Measurements from ENCODE around the gene UCN.

DNA sequence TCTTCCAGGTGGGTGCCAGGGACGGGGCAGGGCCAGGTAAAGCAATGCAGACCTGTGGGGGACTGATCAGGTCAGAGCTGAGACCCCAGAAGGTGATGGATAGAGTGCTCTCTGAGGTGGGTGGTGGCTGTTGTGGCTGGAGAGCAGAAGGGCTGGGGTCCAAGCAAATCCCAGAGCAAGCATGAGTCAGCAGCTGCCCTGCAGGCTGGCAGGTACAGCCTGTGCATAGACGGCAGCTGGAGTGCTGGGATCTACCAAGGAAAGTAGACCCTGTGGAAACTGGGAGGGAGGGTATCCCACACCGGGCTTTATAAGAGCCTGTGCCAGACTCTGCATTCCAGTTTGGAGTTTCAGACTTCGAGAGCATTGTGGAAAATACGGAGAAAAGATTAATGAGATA lies 25.4 kb downstream of the UCN start:
- TF ChIP-seq, protein P1, sequence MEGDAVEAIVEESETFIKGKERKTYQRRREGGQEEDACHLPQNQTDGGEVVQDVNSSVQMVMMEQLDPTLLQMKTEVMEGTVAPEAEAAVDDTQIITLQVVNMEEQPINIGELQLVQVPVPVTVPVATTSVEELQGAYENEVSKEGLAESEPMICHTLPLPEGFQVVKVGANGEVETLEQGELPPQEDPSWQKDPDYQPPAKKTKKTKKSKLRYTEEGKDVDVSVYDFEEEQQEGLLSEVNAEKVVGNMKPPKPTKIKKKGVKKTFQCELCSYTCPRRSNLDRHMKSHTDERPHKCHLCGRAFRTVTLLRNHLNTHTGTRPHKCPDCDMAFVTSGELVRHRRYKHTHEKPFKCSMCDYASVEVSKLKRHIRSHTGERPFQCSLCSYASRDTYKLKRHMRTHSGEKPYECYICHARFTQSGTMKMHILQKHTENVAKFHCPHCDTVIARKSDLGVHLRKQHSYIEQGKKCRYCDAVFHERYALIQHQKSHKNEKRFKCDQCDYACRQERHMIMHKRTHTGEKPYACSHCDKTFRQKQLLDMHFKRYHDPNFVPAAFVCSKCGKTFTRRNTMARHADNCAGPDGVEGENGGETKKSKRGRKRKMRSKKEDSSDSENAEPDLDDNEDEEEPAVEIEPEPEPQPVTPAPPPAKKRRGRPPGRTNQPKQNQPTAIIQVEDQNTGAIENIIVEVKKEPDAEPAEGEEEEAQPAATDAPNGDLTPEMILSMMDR (conservative IDR thresholded peaks at IDR 0.05) = no peak
- TF ChIP-seq ZFX (IDR thresholded peaks at IDR 0.05) = no peak

Measured in C4-2B (cell line).